GM12878 (cell line): ENCODE results near the gene SHISA6. TPM values are rescaled to one million over a fixed set of nuclear protein-coding genes. Genes with fewer than 3 reads are reported as not detected.

Experiments used
- ATAC-seq: fragments of 200-7000 bp; cut with Tn5 transposase; 3 replicates; pipeline ENCODE4 v1.9.1; 2020; ENCODE audit warnings: mild to moderate bottlenecking, moderate library complexity
- BruUV-seq: library from RNA; stranded (reverse); fragments of 400-500 nt; replicated peaks from 2 replicates; lab custom pipeline; 2021; lab: Mats Ljungman, UMichigan
- CTCF ChIA-PET: fragments of 300-600 bp; sonication (Branson Sonifier 250); formaldehyde crosslinking; extraction: SDS; loops from one replicate; lab custom pipeline; 2021; ENCODE audit warnings: inconsistent platforms; lab: Yijun Ruan, JAX
- POLR2A ChIA-PET: fragments of 350-600 bp; formaldehyde crosslinking; extraction: SDS; loops from one replicate; lab custom pipeline; 2021; ENCODE audit warnings: inconsistent platforms; lab: Charles Lee
- RAD21 ChIA-PET: fragments of 300-600 bp; sonication (Branson Sonifier 250); formaldehyde crosslinking; loops from one replicate; lab custom pipeline; 2023; ENCODE audit warnings: antibody characterized with exemption; ENCODE audit not compliant: unreplicated experiment; lab: Charles Lee
- SMC1A ChIA-PET: fragments of 300-600 bp; sonication (Branson Sonifier 250); formaldehyde crosslinking; loops from one replicate; lab custom pipeline; 2023; ENCODE audit not compliant: unreplicated experiment, uncharacterized antibody; lab: Charles Lee
- DNase-seq: peaks from one replicate; pipeline ENCODE4 v3.0.0-alpha.2; 2011; ENCODE audit warnings: low read depth, low spot score
- FAIRE-seq: peaks from 3 replicates; lab custom pipeline; 2011; peaks lifted over from hg19 to GRCh38; lab: Jason Lieb, UNC
- H2AFZ ChIP-seq: 2 replicates; pipeline ENCODE4 v1.6.0; 2011; ENCODE audit warnings: low read depth, low read length, control low read depth; ENCODE audit not compliant: control insufficient read depth
- H3K27ac ChIP-seq: 2 replicates; pipeline ENCODE4 v1.5.1; 2011; ENCODE audit warnings: control low read depth; ENCODE audit not compliant: control insufficient read depth, insufficient read depth
- H3K27me3 ChIP-seq, 2 experiments: replicated peaks in 1 of 2; 2 replicates each; pipeline versions ENCODE4 v1.6.0 to v1.6.1; 2011; ENCODE audit warnings: low read length in 1 of 2; ENCODE audit not compliant: control insufficient read depth in 2 of 2, insufficient read depth in 2 of 2
- H3K36me3 ChIP-seq, 2 experiments: 2 replicates each; pipeline ENCODE4 v1.5.1; 2011; ENCODE audit warnings: low read length in 1 of 2; ENCODE audit not compliant: control insufficient read depth in 2 of 2, insufficient read depth in 2 of 2
- H3K4me1 ChIP-seq: 2 replicates; pipeline ENCODE4 v1.6.1; 2011; ENCODE audit warnings: mild to moderate bottlenecking, low read length, moderate library complexity, mixed read lengths; ENCODE audit not compliant: control insufficient read depth, insufficient read depth
- H3K4me2 ChIP-seq: 2 replicates; pipeline ENCODE4 v1.6.0; 2011; ENCODE audit warnings: control low read depth; ENCODE audit not compliant: control insufficient read depth, insufficient read depth
- H3K4me3 ChIP-seq: fragments of 200-600 bp; sonication (generic); 2 replicates; pipeline ENCODE4 v1.5.1; 2016
- H3K79me2 ChIP-seq: 2 replicates; pipeline ENCODE4 v1.6.0; 2011; ENCODE audit warnings: low read length; ENCODE audit not compliant: control insufficient read depth, insufficient read depth
- H3K9ac ChIP-seq: 2 replicates; pipeline ENCODE4 v1.8.0; 2011; ENCODE audit warnings: low read length, control low read depth, mixed read lengths; ENCODE audit not compliant: control insufficient read depth, insufficient read depth
- H3K9me3 ChIP-seq: replicated peaks from 3 replicates; pipeline ENCODE4 v1.5.1; 2011; ENCODE audit warnings: mild to moderate bottlenecking, low read length; ENCODE audit not compliant: control insufficient read depth, insufficient read depth
- H4K20me1 ChIP-seq: 2 replicates; pipeline ENCODE4 v1.6.0; 2011; ENCODE audit not compliant: control insufficient read depth, insufficient read depth
- CHD1 ChIP-seq: IDR thresholded peaks from 2 replicates; pipeline ENCODE4 v1.6.1; 2012; ENCODE audit warnings: low read depth, low read length, improper control_type of control experiment
- EGR1 ChIP-seq, 2 experiments: IDR thresholded peaks; 1 replicate in 1 of 2; 2 replicates in 1 of 2; pipeline ENCODE4 v1.6.1; 2011 to 2012; ENCODE audit warnings: low read depth in 2 of 2, low read length in 2 of 2, borderline replicate concordance in 1 of 2, mild to moderate bottlenecking in 1 of 2, moderate library complexity in 1 of 2
- EZH2 ChIP-seq: IDR thresholded peaks from 2 replicates; pipeline ENCODE4 v1.6.1; 2012; ENCODE audit warnings: low read depth, mild to moderate bottlenecking, control low read depth, inconsistent platforms, low read length, borderline replicate concordance; ENCODE audit not compliant: control insufficient read depth
- MAX ChIP-seq: IDR thresholded peaks from 2 replicates; pipeline ENCODE4 v1.6.1; 2012; ENCODE audit warnings: low read depth, low read length, improper control_type of control experiment
- MTA3 ChIP-seq: IDR thresholded peaks from 2 replicates; pipeline ENCODE4 v1.6.1; 2012; ENCODE audit warnings: low read length, inconsistent platforms, borderline replicate concordance
- NBN ChIP-seq: fragments of 450-650 bp; IDR thresholded peaks from 2 replicates; pipeline ENCODE4 v1.6.1; 2016
- NFYA ChIP-seq: IDR thresholded peaks from 2 replicates; pipeline ENCODE4 v1.6.1; 2011; ENCODE audit warnings: low read depth, mild to moderate bottlenecking, low read length, improper control_type of control experiment, borderline replicate concordance
- NR2C1 ChIP-seq: fragments of 450-650 bp; IDR thresholded peaks from 2 replicates; pipeline ENCODE4 v1.6.1; 2017; ENCODE audit warnings: antibody characterized with exemption, mild to moderate bottlenecking, moderate library complexity
- PRDM15 ChIP-seq: fragments of 450-650 bp; formaldehyde crosslinking; IDR thresholded peaks from 2 replicates; pipeline ENCODE4 v1.4.0; 2020; ENCODE audit warnings: mild to moderate bottlenecking, moderate library complexity
- SIX5 ChIP-seq: IDR thresholded peaks from 2 replicates; pipeline ENCODE4 v1.6.1; 2011; ENCODE audit warnings: mild to moderate bottlenecking, low read depth, low read length, moderate library complexity; ENCODE audit not compliant: severe bottlenecking
- SP1 ChIP-seq: IDR thresholded peaks from one replicate; pipeline ENCODE4 v1.6.1; 2011; ENCODE audit warnings: low read depth, low read length
- TARDBP ChIP-seq: IDR thresholded peaks from 2 replicates; pipeline ENCODE4 v1.6.1; 2016; ENCODE audit warnings: borderline replicate concordance
- ZNF384 ChIP-seq: IDR thresholded peaks from 2 replicates; pipeline ENCODE4 v1.6.1; 2012; ENCODE audit warnings: low read depth, mild to moderate bottlenecking, low read length, improper control_type of control experiment, borderline replicate concordance
- WGBS: methylation state at CpG from one replicate; pipeline ENCODE4 v1.1.6; 2016; ENCODE audit warnings: low lambda C conversion rate; ENCODE audit not compliant: insufficient replicate concordance, insufficient coverage; ENCODE audit errors: missing lambda C conversion rate; 5-methylcytosine and 5-hydroxymethylcytosine counted together
- in situ Hi-C: fragments of 300-500 bp; cut with MboI; formaldehyde crosslinking; loops from 9 replicates; pipeline ENCODE4 v1.14.3; 2018; ENCODE audit warnings: mixed read lengths
- intact Hi-C: fragments of 100-400 bp; cut with micrococcal nuclease; formaldehyde crosslinking; loops from one replicate; pipeline ENCODE4 v1.14.2; 2022; ENCODE audit not compliant: unreplicated experiment
- polyA plus RNA-seq, 11 experiments: library from polyadenylated mRNA; depleted of rRNA in 4 of 11; unstranded in 6 of 11; stranded (reverse) in 5 of 11; fragments of >200 nt; fragmentation: Nextera tagmentation in 4 of 11; fragmentation: Illumina TruSeq in 1 of 11; extraction: Ambion mirVana in 4 of 11; extraction: Trizol in 1 of 11; gene quantifications; 1 replicate in 1 of 11; 2 replicates in 10 of 11; pipeline versions ENCODE4 v1.2.1 to v1.2.3, GENCODE V29; 2011 to 2016; ENCODE audit warnings: inconsistent platforms in 2 of 11, missing spikeins in 2 of 11, low read depth in 1 of 11
- total RNA-seq, 4 experiments: library from RNA; depleted of rRNA in 3 of 4; stranded (reverse); fragments of >200 nt in 3 of 4; fragmentation: Illumina TruSeq in 1 of 4; extraction: Trizol in 1 of 4; gene quantifications; 2 replicates each; pipeline versions ENCODE4 v1.2.1 to v1.2.3, GENCODE V29; 2013 to 2021
- TF ChIP-seq, protein P1 (sequence below): fragments of 450-650 bp; conservative IDR thresholded peaks from 2 replicates; pipeline ENCODE4 v1.6.1; 2017; ENCODE audit warnings: mild to moderate bottlenecking, moderate library complexity

The SHISA6 gene
- total and polyA plus RNA-seq, 10 of the 15 experiments (the other 5 are each of a cell fraction or from before 2014, with no cell fraction given) = not detected

DNA sequence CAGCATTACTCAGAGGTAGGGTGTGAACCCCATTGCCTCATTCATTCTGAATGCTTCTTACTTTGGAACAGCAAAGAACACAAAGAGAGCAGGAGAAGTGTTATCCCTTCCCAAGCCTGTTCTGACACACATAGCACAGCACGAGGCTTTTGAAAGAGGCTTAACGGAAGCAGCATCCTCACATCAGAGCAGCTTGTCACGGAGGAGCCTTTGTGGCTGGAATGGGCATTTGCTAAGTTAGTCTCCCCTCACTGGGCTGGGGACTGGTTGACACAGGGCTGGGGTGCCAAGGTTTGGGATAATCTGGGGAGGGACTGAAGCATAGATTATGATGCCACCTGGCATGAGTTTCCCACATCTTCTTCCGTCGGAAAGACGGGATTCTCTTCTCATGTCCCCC is 189.7 kb downstream of the SHISA6 start:
- H3K27ac ChIP-seq = no peak overlapping the region
- H2AFZ ChIP-seq = no peak overlapping the region
- TF ChIP-seq TARDBP (no peak), NFYA (no peak), NBN (no peak), SIX5 (no peak), ZNF384 (no peak), EGR1 (IDR thresholded peaks at IDR 0.05; ENCODE audit: borderline replicate concordance in 1 of 2, low read depth in 2 of 2, low read length in 2 of 2) (no peak), SP1 (no peak), MAX (no peak), PRDM15 (no peak), NR2C1 (no peak), MTA3 (no peak), EZH2 (no peak), CHD1 (no peak)
- TF ChIP-seq, protein P1, sequence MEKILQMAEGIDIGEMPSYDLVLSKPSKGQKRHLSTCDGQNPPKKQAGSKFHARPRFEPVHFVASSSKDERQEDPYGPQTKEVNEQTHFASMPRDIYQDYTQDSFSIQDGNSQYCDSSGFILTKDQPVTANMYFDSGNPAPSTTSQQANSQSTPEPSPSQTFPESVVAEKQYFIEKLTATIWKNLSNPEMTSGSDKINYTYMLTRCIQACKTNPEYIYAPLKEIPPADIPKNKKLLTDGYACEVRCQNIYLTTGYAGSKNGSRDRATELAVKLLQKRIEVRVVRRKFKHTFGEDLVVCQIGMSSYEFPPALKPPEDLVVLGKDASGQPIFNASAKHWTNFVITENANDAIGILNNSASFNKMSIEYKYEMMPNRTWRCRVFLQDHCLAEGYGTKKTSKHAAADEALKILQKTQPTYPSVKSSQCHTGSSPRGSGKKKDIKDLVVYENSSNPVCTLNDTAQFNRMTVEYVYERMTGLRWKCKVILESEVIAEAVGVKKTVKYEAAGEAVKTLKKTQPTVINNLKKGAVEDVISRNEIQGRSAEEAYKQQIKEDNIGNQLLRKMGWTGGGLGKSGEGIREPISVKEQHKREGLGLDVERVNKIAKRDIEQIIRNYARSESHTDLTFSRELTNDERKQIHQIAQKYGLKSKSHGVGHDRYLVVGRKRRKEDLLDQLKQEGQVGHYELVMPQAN = no peak
- no peak for FAIRE-seq
- H4K20me1 ChIP-seq = no peaks in the 10 kb centered on the region
- no peaks in the 10 kb centered on the region for H3K9me3 ChIP-seq
- H3K79me2 ChIP-seq = no peaks in the 10 kb centered on the region
- H3K9ac ChIP-seq = no peak overlapping the region
- H3K4me3 ChIP-seq = no peak overlapping the region
- in situ Hi-C loops = no loop called here
- no peak overlapping the region for H3K4me2 ChIP-seq
- no TSS peak for BruUV-seq
- H3K27me3 ChIP-seq = no peaks in the 10 kb centered on the region
- no peaks in the 10 kb centered on the region for H3K4me1 ChIP-seq
- intact Hi-C loops = no loop called here
- SMC1A ChIA-PET = no interaction called here
- no peak for ATAC-seq
- RAD21 ChIA-PET = no interaction called here
- H3K36me3 ChIP-seq = no peaks in the 10 kb centered on the region
- CTCF ChIA-PET = no interaction called here
- 37% methylated on average over 6 of the region's 6 CpGs for WGBS
- DNase-seq = no peak
- POLR2A ChIA-PET = no interaction called here
